ENCODE results near the gene SLCO1C1.

SLCO1C1 gene

GRCh38 chr12:20695232-20695631, at the start of gene SLCO1C1:
SLCO1C1 (plus strand) TSS chr12:20695332; CDS start chr12:20699577, 4,245 bp downstream.
- Histone ChIP-seq H3K27ac (ENCODE audit: low read depth, low read length) (no peak within 1 kb of the TSS), H3K9ac (ENCODE audit: low read depth in 1 of 2, low read length in 2 of 2) (no peak within 1 kb of the TSS), H3K27me3 (ENCODE audit: control insufficient read depth in 1 of 2, insufficient read depth in 2 of 2, low read length in 2 of 2) (no peaks in the 10 kb centered on the region), H3K36me3 (ENCODE audit: control insufficient read depth in 1 of 2, insufficient read depth in 2 of 2, low read length in 2 of 2) (no peaks in the 10 kb centered on the region), H3K4me3 (ENCODE audit: low read depth in 1 of 2, low read length in 2 of 2) (no peak within 1 kb of the TSS), H3K4me1 (ENCODE audit: control insufficient read depth in 1 of 2, insufficient read depth in 2 of 2, low read length in 2 of 2) (no peaks in the 10 kb centered on the region), H3K9me3 (ENCODE audit: control insufficient read depth in 1 of 2, low read length in 2 of 2) (no peaks in the 10 kb centered on the region)

GRCh38 chr12:20646239-20646827, 48.8 kb upstream of the SLCO1C1 start:
- H3K36me3 ChIP-seq (ENCODE audit: control insufficient read depth in 1 of 2, insufficient read depth in 2 of 2, low read length in 2 of 2), result peaks cover 0 to 5% of the 10 kb centered on the region in 2 donors
- H3K4me3 ChIP-seq (ENCODE audit: low read depth in 1 of 2, low read length in 2 of 2), result no peak overlapping the region

GRCh38 chr12:20653871-20654270, 41.3 kb upstream of the SLCO1C1 start:
- Histone ChIP-seq H3K4me1 (ENCODE audit: control insufficient read depth in 1 of 2, insufficient read depth in 2 of 2, low read length in 2 of 2) (no peaks in the 10 kb centered on the region), H3K27me3 (ENCODE audit: control insufficient read depth in 1 of 2, insufficient read depth in 2 of 2, low read length in 2 of 2) (no peaks in the 10 kb centered on the region), H3K36me3 (ENCODE audit: control insufficient read depth in 1 of 2, insufficient read depth in 2 of 2, low read length in 2 of 2) (peaks cover 0 to 4% of the 10 kb centered on the region in 2 donors), H3K4me3 (ENCODE audit: low read depth in 1 of 2, low read length in 2 of 2) (no peak overlapping the region), H3K9me3 (ENCODE audit: control insufficient read depth in 1 of 2, low read length in 2 of 2) (no peaks in the 10 kb centered on the region), H3K9ac (ENCODE audit: low read depth in 1 of 2, low read length in 2 of 2) (no peak overlapping the region), H3K27ac (ENCODE audit: low read depth, low read length) (no peak overlapping the region)

More at GRCh38 chr12:20646239-20646827, 48.8 kb upstream of the SLCO1C1 start:
- no peaks in the 10 kb centered on the region for H3K27me3 ChIP-seq (ENCODE audit: control insufficient read depth in 1 of 2, insufficient read depth in 2 of 2, low read length in 2 of 2)
- H3K27ac ChIP-seq (ENCODE audit: low read depth, low read length), result no peak overlapping the region
- H3K9me3 ChIP-seq (ENCODE audit: control insufficient read depth in 1 of 2, low read length in 2 of 2), result no peaks in the 10 kb centered on the region
- H3K9ac ChIP-seq (ENCODE audit: low read depth in 1 of 2, low read length in 2 of 2), result no peak overlapping the region
- H3K4me1 ChIP-seq (ENCODE audit: control insufficient read depth in 1 of 2, insufficient read depth in 2 of 2, low read length in 2 of 2), result no peaks in the 10 kb centered on the region

GRCh38 chr12:20656600-20656999, 38.5 kb upstream of the SLCO1C1 start:
- Histone ChIP-seq H3K9me3 (ENCODE audit: control insufficient read depth in 1 of 2, low read length in 2 of 2) (peaks cover 5 to 8% of the 10 kb centered on the region in 2 donors), H3K27me3 (ENCODE audit: control insufficient read depth in 1 of 2, insufficient read depth in 2 of 2, low read length in 2 of 2) (no peaks in the 10 kb centered on the region), H3K9ac (ENCODE audit: low read depth in 1 of 2, low read length in 2 of 2) (no peak overlapping the region), H3K4me1 (ENCODE audit: control insufficient read depth in 1 of 2, insufficient read depth in 2 of 2, low read length in 2 of 2) (no peaks in the 10 kb centered on the region), H3K27ac (ENCODE audit: low read depth, low read length) (no peak overlapping the region), H3K36me3 (ENCODE audit: control insufficient read depth in 1 of 2, insufficient read depth in 2 of 2, low read length in 2 of 2) (peaks cover 0 to 14% of the 10 kb centered on the region in 2 donors), H3K4me3 (ENCODE audit: low read depth in 1 of 2, low read length in 2 of 2) (no peak overlapping the region)

- H3K4me3 ChIP-seq (ENCODE audit: low read depth in 1 of 2, low read length in 2 of 2), result no peak overlapping the region
- no peaks in the 10 kb centered on the region for H3K4me1 ChIP-seq (ENCODE audit: control insufficient read depth in 1 of 2, insufficient read depth in 2 of 2, low read length in 2 of 2)
- no peak overlapping the region for H3K9ac ChIP-seq (ENCODE audit: low read depth in 1 of 2, low read length in 2 of 2)
- H3K9me3 ChIP-seq (ENCODE audit: control insufficient read depth in 1 of 2, low read length in 2 of 2), result peaks cover 5 to 13% of the 10 kb centered on the region in 2 donors
- H3K27me3 ChIP-seq (ENCODE audit: control insufficient read depth in 1 of 2, insufficient read depth in 2 of 2, low read length in 2 of 2), result no peaks in the 10 kb centered on the region
- H3K36me3 ChIP-seq (ENCODE audit: control insufficient read depth in 1 of 2, insufficient read depth in 2 of 2, low read length in 2 of 2), result peaks cover 0 to 21% of the 10 kb centered on the region in 2 donors
- no peak overlapping the region for H3K27ac ChIP-seq (ENCODE audit: low read depth, low read length)
Measured at GRCh38 chr12:20657496-20657895, 37.6 kb upstream of the SLCO1C1 start.

- H3K9me3 ChIP-seq (ENCODE audit: control insufficient read depth in 1 of 2, low read length in 2 of 2), result no peaks in the 10 kb centered on the region
- no peaks in the 10 kb centered on the region for H3K27me3 ChIP-seq (ENCODE audit: control insufficient read depth in 1 of 2, insufficient read depth in 2 of 2, low read length in 2 of 2)
- no peak overlapping the region for H3K4me3 ChIP-seq (ENCODE audit: low read depth in 1 of 2, low read length in 2 of 2)
- no peaks in the 10 kb centered on the region for H3K4me1 ChIP-seq (ENCODE audit: control insufficient read depth in 1 of 2, insufficient read depth in 2 of 2, low read length in 2 of 2)
- no peak overlapping the region for H3K27ac ChIP-seq (ENCODE audit: low read depth, low read length)
- no peak overlapping the region for H3K9ac ChIP-seq (ENCODE audit: low read depth in 1 of 2, low read length in 2 of 2)
- peaks cover 0 to 8% of the 10 kb centered on the region in 2 donors for H3K36me3 ChIP-seq (ENCODE audit: control insufficient read depth in 1 of 2, insufficient read depth in 2 of 2, low read length in 2 of 2)
Measured at GRCh38 chr12:20681334-20681733, 13.8 kb upstream of the SLCO1C1 start.

- Histone ChIP-seq H3K27ac (ENCODE audit: low read depth, low read length) (no peak overlapping the region), H3K9ac (ENCODE audit: low read depth in 1 of 2, low read length in 2 of 2) (no peak overlapping the region), H3K36me3 (ENCODE audit: control insufficient read depth in 1 of 2, insufficient read depth in 2 of 2, low read length in 2 of 2) (no peaks in the 10 kb centered on the region), H3K4me3 (ENCODE audit: low read depth in 1 of 2, low read length in 2 of 2) (no peak overlapping the region), H3K27me3 (ENCODE audit: control insufficient read depth in 1 of 2, insufficient read depth in 2 of 2, low read length in 2 of 2) (no peaks in the 10 kb centered on the region), H3K4me1 (ENCODE audit: control insufficient read depth in 1 of 2, insufficient read depth in 2 of 2, low read length in 2 of 2) (no peaks in the 10 kb centered on the region), H3K9me3 (ENCODE audit: control insufficient read depth in 1 of 2, low read length in 2 of 2) (no peaks in the 10 kb centered on the region)
Measured at GRCh38 chr12:20696181-20696905, 1.2 kb downstream of the SLCO1C1 start.

- no peaks in the 10 kb centered on the region for H3K9me3 ChIP-seq (ENCODE audit: control insufficient read depth in 1 of 2, low read length in 2 of 2)
- H3K27me3 ChIP-seq (ENCODE audit: control insufficient read depth in 1 of 2, insufficient read depth in 2 of 2, low read length in 2 of 2), result no peaks in the 10 kb centered on the region
- H3K27ac ChIP-seq (ENCODE audit: low read depth, low read length), result no peak overlapping the region
- H3K4me1 ChIP-seq (ENCODE audit: control insufficient read depth in 1 of 2, insufficient read depth in 2 of 2, low read length in 2 of 2), result no peaks in the 10 kb centered on the region
- no peak overlapping the region for H3K4me3 ChIP-seq (ENCODE audit: low read depth in 1 of 2, low read length in 2 of 2)
- H3K9ac ChIP-seq (ENCODE audit: low read depth in 1 of 2, low read length in 2 of 2), result no peak overlapping the region
- no peaks in the 10 kb centered on the region for H3K36me3 ChIP-seq (ENCODE audit: control insufficient read depth in 1 of 2, insufficient read depth in 2 of 2, low read length in 2 of 2)
Measured at GRCh38 chr12:20701106-20701505, 6.0 kb downstream of the SLCO1C1 start.

- H3K9me3 ChIP-seq (ENCODE audit: control insufficient read depth in 1 of 2, low read length in 2 of 2), result no peaks in the 10 kb centered on the region
- H3K27ac ChIP-seq (ENCODE audit: low read depth, low read length), result no peak overlapping the region
- no peak overlapping the region for H3K4me3 ChIP-seq (ENCODE audit: low read depth in 1 of 2, low read length in 2 of 2)
- no peak overlapping the region for H3K9ac ChIP-seq (ENCODE audit: low read depth in 1 of 2, low read length in 2 of 2)
- H3K36me3 ChIP-seq (ENCODE audit: control insufficient read depth in 1 of 2, insufficient read depth in 2 of 2, low read length in 2 of 2), result no peaks in the 10 kb centered on the region
- H3K27me3 ChIP-seq (ENCODE audit: control insufficient read depth in 1 of 2, insufficient read depth in 2 of 2, low read length in 2 of 2), result no peaks in the 10 kb centered on the region
- H3K4me1 ChIP-seq (ENCODE audit: control insufficient read depth in 1 of 2, insufficient read depth in 2 of 2, low read length in 2 of 2), result no peaks in the 10 kb centered on the region
Measured at GRCh38 chr12:20704860-20705259, 9.7 kb downstream of the SLCO1C1 start.

GRCh38 chr12:20711846-20712245, 16.7 kb downstream of the SLCO1C1 start:
- H3K27me3 ChIP-seq (ENCODE audit: control insufficient read depth in 1 of 2, insufficient read depth in 2 of 2, low read length in 2 of 2), result no peaks in the 10 kb centered on the region
- H3K27ac ChIP-seq (ENCODE audit: low read depth, low read length), result no peak overlapping the region
- H3K9me3 ChIP-seq (ENCODE audit: control insufficient read depth in 1 of 2, low read length in 2 of 2), result no peaks in the 10 kb centered on the region
- no peak overlapping the region for H3K9ac ChIP-seq (ENCODE audit: low read depth in 1 of 2, low read length in 2 of 2)
- no peak overlapping the region for H3K4me3 ChIP-seq (ENCODE audit: low read depth in 1 of 2, low read length in 2 of 2)
- H3K4me1 ChIP-seq (ENCODE audit: control insufficient read depth in 1 of 2, insufficient read depth in 2 of 2, low read length in 2 of 2), result no peaks in the 10 kb centered on the region
- H3K36me3 ChIP-seq (ENCODE audit: control insufficient read depth in 1 of 2, insufficient read depth in 2 of 2, low read length in 2 of 2), result no peaks in the 10 kb centered on the region
